HepG2 (cell line): Measurements from ENCODE around the gene PKDREJ. TPM values are rescaled to one million over a fixed set of nuclear protein-coding genes. Genes with fewer than 3 reads are reported as not detected.

Source experiments
- ATAC-seq: fragments of 200-7000 bp; cut with Tn5 transposase; 3 replicates; pipeline ENCODE4 v1.9.1; 2020; ENCODE audit warnings: mild to moderate bottlenecking, moderate library complexity
- BruUV-seq: library from RNA; stranded (reverse); fragments of 400-500 nt; replicated peaks from 2 replicates; lab custom pipeline; 2021; lab: Mats Ljungman, UMichigan
- CTCF ChIA-PET: fragments of 300-600 bp; formaldehyde crosslinking; extraction: SDS; loops from one replicate; lab custom pipeline; 2021; ENCODE audit warnings: low total read pairs, inconsistent platforms, low intra/inter-chr PET ratio; lab: Yijun Ruan, JAX
- POLR2A ChIA-PET: fragments of 350-600 bp; sonication (Branson Sonifier 250); formaldehyde crosslinking; loops from one replicate; lab custom pipeline; 2020; ENCODE audit warnings: antibody characterized with exemption, inconsistent platforms; lab: Yijun Ruan, JAX
- DNase-seq: peaks from one replicate; pipeline ENCODE4 v3.0.0-alpha.2; 2015; ENCODE audit warnings: low spot score
- FAIRE-seq: peaks from 3 replicates; lab custom pipeline; 2011; peaks lifted over from hg19 to GRCh38; lab: Jason Lieb, UNC
- H2AFZ ChIP-seq: one replicate; pipeline ENCODE4 v1.6.1; 2011; ENCODE audit warnings: low read length, inconsistent platforms
- H3K27ac ChIP-seq: fragments of 300-600 bp; 3 replicates; pipeline ENCODE4 v1.8.0; 2011; ENCODE audit warnings: mixed run types, mild to moderate bottlenecking, mixed read lengths, low read length, inconsistent platforms; ENCODE audit not compliant: insufficient read depth; ENCODE audit errors: extremely low read length
- H3K27me3 ChIP-seq, 2 experiments: fragments of 200-600 bp in 1 of 2; 2 replicates in 1 of 2; 3 replicates in 1 of 2; pipeline versions ENCODE4 v1.6.0 to v1.8.0; 2011; ENCODE audit warnings: low read length in 2 of 2, mild to moderate bottlenecking in 2 of 2, moderate library complexity in 2 of 2, inconsistent platforms in 1 of 2; ENCODE audit not compliant: insufficient read depth in 2 of 2, control insufficient read depth in 1 of 2
- H3K36me3 ChIP-seq, 2 experiments: fragments of 200-600 bp in 1 of 2; replicated peaks in 1 of 2; 2 replicates in 1 of 2; 3 replicates in 1 of 2; pipeline versions ENCODE4 v1.5.1 to v1.8.0; 2011; ENCODE audit warnings: low read length in 2 of 2, inconsistent platforms in 1 of 2; ENCODE audit not compliant: insufficient read depth in 2 of 2, control insufficient read depth in 1 of 2
- H3K4me1 ChIP-seq: 2 replicates; pipeline ENCODE4 v1.5.1; 2012; ENCODE audit warnings: low read length, inconsistent platforms; ENCODE audit not compliant: insufficient read depth
- H3K4me2 ChIP-seq: 2 replicates; pipeline ENCODE4 v1.6.0; 2011; ENCODE audit warnings: low read depth, low read length, inconsistent platforms
- H3K4me3 ChIP-seq, 3 experiments: fragments of 200-600 bp in 1 of 3; sonication (generic), shearing (Covaris generic) in 1 of 3; replicated peaks in 1 of 3; 2 replicates each; pipeline ENCODE4 v1.5.1; 2011 to 2016; ENCODE audit warnings: low read length in 3 of 3, inconsistent platforms in 2 of 3, low read depth in 2 of 3, mild to moderate bottlenecking in 2 of 3, control low read depth in 1 of 3, mixed read lengths in 1 of 3; ENCODE audit not compliant: insufficient read depth in 1 of 3
- H3K79me2 ChIP-seq: one replicate; pipeline ENCODE4 v1.6.1; 2011; ENCODE audit warnings: low read length, inconsistent platforms; ENCODE audit not compliant: insufficient read depth
- H3K9ac ChIP-seq: 2 replicates; pipeline ENCODE4 v1.6.0; 2011; ENCODE audit warnings: mild to moderate bottlenecking, low read depth, low read length, inconsistent platforms; ENCODE audit not compliant: insufficient read depth
- H3K9me3 ChIP-seq: 2 replicates; pipeline ENCODE4 v1.5.1; 2012; ENCODE audit warnings: mild to moderate bottlenecking, low read length
- H4K20me1 ChIP-seq: 2 replicates; pipeline ENCODE4 v1.6.0; 2011; ENCODE audit warnings: inconsistent platforms, mild to moderate bottlenecking, low read length, moderate library complexity; ENCODE audit not compliant: insufficient read depth
- BHLHE40 ChIP-seq: IDR thresholded peaks from 2 replicates; pipeline ENCODE4 v1.6.1; 2011; ENCODE audit warnings: low read length, improper control_type of control experiment
- CREM ChIP-seq, 2 experiments: sonication (generic) in 1 of 2; formaldehyde crosslinking in 1 of 2; IDR thresholded peaks; 2 replicates each; pipeline versions ENCODE4 v1.4.0 to v1.6.1; 2016 to 2020; ENCODE audit warnings: antibody characterized with exemption in 1 of 2, mild to moderate bottlenecking in 1 of 2, missing genetic modification reagents in 1 of 2
- DNMT1 ChIP-seq: sonication (generic); formaldehyde crosslinking; IDR thresholded peaks from 2 replicates; pipeline ENCODE4 v1.5.1; 2020; ENCODE audit warnings: mild to moderate bottlenecking, missing genetic modification reagents
- DPF2 ChIP-seq: sonication (generic); formaldehyde crosslinking; IDR thresholded peaks from 2 replicates; pipeline ENCODE4 v1.4.0; 2020; ENCODE audit warnings: mild to moderate bottlenecking, low read depth, missing genetic modification reagents, borderline replicate concordance
- HBP1 ChIP-seq: IDR thresholded peaks from 2 replicates; pipeline ENCODE4 v1.6.1; 2016; ENCODE audit warnings: low read depth, control low read depth
- HDAC1 ChIP-seq: sonication (generic); formaldehyde crosslinking; IDR thresholded peaks from 2 replicates; pipeline ENCODE4 v1.5.1; 2020; ENCODE audit warnings: mild to moderate bottlenecking, missing genetic modification reagents
- ISX ChIP-seq: sonication (generic); formaldehyde crosslinking; conservative IDR thresholded peaks from 2 replicates; pipeline ENCODE4 v1.5.0; 2020; ENCODE audit warnings: missing genetic modification reagents
- PATZ1 ChIP-seq: sonication (generic); formaldehyde crosslinking; IDR thresholded peaks from 2 replicates; pipeline ENCODE4 v1.4.0; 2020; ENCODE audit warnings: missing genetic modification reagents
- PRMT3 ChIP-seq: sonication (generic); formaldehyde crosslinking; IDR thresholded peaks from 2 replicates; pipeline ENCODE4 v1.8.1; 2022; ENCODE audit warnings: low read depth, mild to moderate bottlenecking, moderate library complexity, missing genetic modification reagents, borderline replicate concordance
- SOX5 ChIP-seq: IDR thresholded peaks from 2 replicates; pipeline ENCODE4 v1.6.1; 2016; ENCODE audit warnings: borderline replicate concordance
- TBX2 ChIP-seq: sonication (generic); formaldehyde crosslinking; IDR thresholded peaks from 2 replicates; pipeline ENCODE4 v1.5.0; 2020; ENCODE audit warnings: missing genetic modification reagents, mild to moderate bottlenecking, borderline replicate concordance
- TCF7L2 ChIP-seq: IDR thresholded peaks from 2 replicates; pipeline ENCODE4 v1.6.1; 2011; ENCODE audit warnings: mild to moderate bottlenecking, low read depth, low read length, moderate library complexity
- ZNF121 ChIP-seq: sonication (generic); formaldehyde crosslinking; IDR thresholded peaks from 2 replicates; pipeline ENCODE4 v1.5.0; 2020; ENCODE audit warnings: mild to moderate bottlenecking, missing genetic modification reagents
- ZNF251 ChIP-seq: sonication (generic); formaldehyde crosslinking; IDR thresholded peaks from 2 replicates; pipeline ENCODE4 v1.9.0; 2021; ENCODE audit warnings: mild to moderate bottlenecking, missing genetic modification reagents
- WGBS: methylation state at CpG from one replicate; pipeline ENCODE4 v1.1.6; 2017; ENCODE audit warnings: low lambda C conversion rate; 5-methylcytosine and 5-hydroxymethylcytosine counted together
- in situ Hi-C: cut with HindIII; loops from 2 replicates; pipeline ENCODE4 v1.10.0; 2017; ENCODE audit warnings: low pct_unique_long_range_greater_than_20kb; ENCODE audit not compliant: extremely low pct_ligation_motif_present
- intact Hi-C: fragments of 100-400 bp; cut with micrococcal nuclease; formaldehyde crosslinking; loops from one replicate; pipeline ENCODE4 v1.10.0; 2022; ENCODE audit not compliant: unreplicated experiment
- polyA plus RNA-seq, 8 experiments: library from polyadenylated mRNA; depleted of rRNA in 3 of 8; stranded (reverse) in 7 of 8; unstranded in 1 of 8; fragments of >200 nt; fragmentation: Illumina TruSeq in 4 of 8; extraction: Trizol in 4 of 8; gene quantifications; 2 replicates each; pipeline versions ENCODE4 v1.2.1 to v1.2.3, GENCODE V29; 2011 to 2016; ENCODE audit warnings: low read depth in 4 of 8, missing spikeins in 1 of 8, mixed read lengths in 1 of 8; ENCODE audit not compliant: insufficient read depth in 1 of 8
- total RNA-seq, 5 experiments: library from RNA; depleted of rRNA; stranded (reverse); fragments of >200 nt; fragmentation: Illumina TruSeq; extraction: Trizol; gene quantifications; 2 replicates each; pipeline ENCODE4 v1.2.3, GENCODE V29; 2016; ENCODE audit warnings: low read depth in 1 of 5
- TF ChIP-seq, protein P1 (sequence below): sonication (generic); formaldehyde crosslinking; IDR thresholded peaks from 2 replicates; pipeline ENCODE4 v1.5.0; 2020; ENCODE audit warnings: mild to moderate bottlenecking, missing genetic modification reagents
- TF ChIP-seq, protein P2 (sequence below): sonication (generic); formaldehyde crosslinking; IDR thresholded peaks from 2 replicates; pipeline ENCODE4 v1.5.0; 2020; ENCODE audit warnings: missing genetic modification reagents

PKDREJ gene
- total and polyA plus RNA-seq, 2 of the 13 experiments (the other 11 are each of a cell fraction or from before 2014, with no cell fraction given): not detected

- TF ChIP-seq ISX (CRISPR knock-in tag) (no peak), SOX5 (CRISPR knock-in tag) (no peak), PRMT3 (CRISPR knock-in tag) (no peak), HBP1 (CRISPR knock-in tag) (no peak), DPF2 (CRISPR knock-in tag) (no peak)
- TF ChIP-seq, protein P1, sequence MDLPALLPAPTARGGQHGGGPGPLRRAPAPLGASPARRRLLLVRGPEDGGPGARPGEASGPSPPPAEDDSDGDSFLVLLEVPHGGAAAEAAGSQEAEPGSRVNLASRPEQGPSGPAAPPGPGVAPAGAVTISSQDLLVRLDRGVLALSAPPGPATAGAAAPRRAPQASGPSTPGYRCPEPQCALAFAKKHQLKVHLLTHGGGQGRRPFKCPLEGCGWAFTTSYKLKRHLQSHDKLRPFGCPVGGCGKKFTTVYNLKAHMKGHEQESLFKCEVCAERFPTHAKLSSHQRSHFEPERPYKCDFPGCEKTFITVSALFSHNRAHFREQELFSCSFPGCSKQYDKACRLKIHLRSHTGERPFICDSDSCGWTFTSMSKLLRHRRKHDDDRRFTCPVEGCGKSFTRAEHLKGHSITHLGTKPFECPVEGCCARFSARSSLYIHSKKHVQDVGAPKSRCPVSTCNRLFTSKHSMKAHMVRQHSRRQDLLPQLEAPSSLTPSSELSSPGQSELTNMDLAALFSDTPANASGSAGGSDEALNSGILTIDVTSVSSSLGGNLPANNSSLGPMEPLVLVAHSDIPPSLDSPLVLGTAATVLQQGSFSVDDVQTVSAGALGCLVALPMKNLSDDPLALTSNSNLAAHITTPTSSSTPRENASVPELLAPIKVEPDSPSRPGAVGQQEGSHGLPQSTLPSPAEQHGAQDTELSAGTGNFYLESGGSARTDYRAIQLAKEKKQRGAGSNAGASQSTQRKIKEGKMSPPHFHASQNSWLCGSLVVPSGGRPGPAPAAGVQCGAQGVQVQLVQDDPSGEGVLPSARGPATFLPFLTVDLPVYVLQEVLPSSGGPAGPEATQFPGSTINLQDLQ: no peak
These were observed 9.1 kb upstream of the PKDREJ start (continued) for GRCh38 chr22:46272196-46272595.

DNA sequence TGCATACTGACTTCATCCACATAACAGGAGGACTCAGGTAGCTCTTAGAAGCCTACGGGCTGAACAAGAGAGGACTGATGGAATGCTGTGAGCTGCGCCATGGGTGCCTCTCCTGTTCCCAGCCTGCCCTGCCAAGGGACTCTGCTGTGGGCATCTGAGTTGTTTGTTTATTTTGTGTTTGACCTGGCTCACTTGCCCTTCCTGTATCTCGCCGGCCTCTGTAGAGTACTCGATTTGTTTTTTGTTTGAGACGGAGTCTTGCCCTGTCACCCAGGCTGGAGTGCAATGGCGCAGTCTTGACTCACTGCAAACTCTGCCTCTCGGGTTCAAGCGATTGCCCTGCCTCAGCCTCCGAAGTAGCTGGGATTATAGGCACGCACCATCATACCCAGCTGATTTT, 6.4 kb upstream of the PKDREJ start:
- WGBS: 47% methylated on average over 10 of the region's 11 CpGs
- POLR2A ChIA-PET: interaction anchor here (1.4 to 4.9 kb wide), 8 partner anchors 9 to 234 kb away, joined by 4 to 83 read pairs (median 33); partner anchors contain the start of genes CDPF1 and GTSE1
- intact Hi-C loops: no loop called here
- Histone ChIP-seq H3K79me2 (peaks cover 27% of the 10 kb centered on the region), H3K27ac (peak overlapping the region; percentile 98), H3K4me2 (peak overlapping the region; percentile 96), H2AFZ (no peak overlapping the region), H3K9ac (peak overlapping the region; percentile 99; the same call in 1 of the 2 replicates), H3K9me3 (peaks cover 7% of the 10 kb centered on the region), H3K4me1 (peaks cover 34% of the 10 kb centered on the region), H4K20me1 (peaks cover 26% of the 10 kb centered on the region), H3K36me3 (peaks cover 15 to 48% of the 10 kb centered on the region in 2 experiments), H3K4me3 (peak overlapping the region; percentile 79 to 99 (median 99)), H3K27me3 (peaks cover 0 to 3% of the 10 kb centered on the region in 2 experiments; a peak in 1 of 5 replicates)
- DNase-seq: no peak
- CTCF ChIA-PET: no interaction called here
- peak; percentile 48 for FAIRE-seq
- ATAC-seq: peak; percentile 17
- in situ Hi-C loops: no loop called here
- BruUV-seq: no TSS peak
- no peak for TF ChIP-seq ZNF251 (CRISPR knock-in tag)
- TF ChIP-seq ZNF121: no peak
- TF ChIP-seq, protein P2, sequence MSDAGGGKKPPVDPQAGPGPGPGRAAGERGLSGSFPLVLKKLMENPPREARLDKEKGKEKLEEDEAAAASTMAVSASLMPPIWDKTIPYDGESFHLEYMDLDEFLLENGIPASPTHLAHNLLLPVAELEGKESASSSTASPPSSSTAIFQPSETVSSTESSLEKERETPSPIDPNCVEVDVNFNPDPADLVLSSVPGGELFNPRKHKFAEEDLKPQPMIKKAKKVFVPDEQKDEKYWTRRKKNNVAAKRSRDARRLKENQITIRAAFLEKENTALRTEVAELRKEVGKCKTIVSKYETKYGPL: no peak
- no peak for TF ChIP-seq CREM (IDR thresholded peaks at IDR 0.05)
- no peak for TF ChIP-seq CREM (CRISPR knock-in tag; IDR thresholded peaks at IDR 0.05)
- TF ChIP-seq TBX2 (CRISPR knock-in tag): peak; percentile 43; the same call in 1 of the 2 replicates
- TF ChIP-seq HDAC1 (CRISPR knock-in tag): peak; percentile 40; the same call in 1 of the 2 replicates
- TF ChIP-seq PATZ1 (CRISPR knock-in tag): no peak
- no peak for TF ChIP-seq DNMT1 (CRISPR knock-in tag)
- no peak for TF ChIP-seq BHLHE40
- TF ChIP-seq TCF7L2: no peak
